Measurements from ENCODE around the gene WDFY4. TPM values are rescaled to one million over a fixed set of nuclear protein-coding genes. Genes with fewer than 3 reads are reported as not detected.

The WDFY4 gene
- polyA plus RNA-seq, 1 donor (not counting 4 experiments of a cell fraction or from before 2014, with no cell fraction given) = 0.04 TPM

DNA sequence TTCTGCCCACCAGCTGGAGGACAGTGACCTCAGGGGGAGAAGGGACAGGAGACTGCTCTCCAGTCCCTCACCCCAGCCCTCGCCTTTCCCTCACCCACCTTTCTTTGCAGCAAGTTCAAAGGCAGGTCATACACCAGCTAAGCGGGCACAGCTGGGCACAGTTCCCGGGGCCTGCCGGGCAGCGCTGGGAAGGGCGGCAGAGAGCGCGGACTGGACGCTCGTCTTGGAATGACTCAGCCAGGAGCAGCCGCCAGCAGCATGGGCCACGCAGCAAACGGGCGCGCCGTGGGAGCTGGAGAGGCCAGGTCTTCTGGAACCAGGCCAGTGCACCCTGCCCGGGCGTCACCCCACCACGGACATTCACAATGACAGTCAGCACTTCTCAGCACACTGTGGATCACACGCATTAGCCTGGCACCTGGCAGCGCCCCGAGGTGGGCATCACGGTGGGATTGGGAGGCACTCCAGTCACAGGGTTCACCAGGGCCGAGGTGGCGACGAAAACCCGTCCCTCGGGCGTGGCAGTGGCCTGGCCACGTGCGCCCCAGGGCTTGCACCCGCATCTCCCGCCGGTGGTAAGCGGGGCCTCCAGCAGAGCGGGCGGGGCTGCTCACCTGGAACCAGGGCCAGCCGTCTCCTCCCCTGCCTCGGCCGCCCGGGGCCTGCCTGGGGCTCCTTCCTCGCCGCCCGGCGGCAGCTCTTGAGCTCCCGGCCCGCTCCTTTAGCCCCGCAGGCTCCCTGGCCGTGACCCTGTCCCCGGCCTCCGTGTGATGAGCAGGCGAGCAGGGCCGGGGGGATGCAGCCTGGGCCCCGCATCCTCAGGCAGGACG lies 29.0 kb upstream of the WDFY4 start:
- Histone ChIP-seq H3K9me1 (ENCODE audit: control insufficient read depth, extremely low read depth, insufficient read depth, low read length) (no peaks in the 10 kb centered on the region), H3K4me2 (ENCODE audit: control insufficient read depth, extremely low read depth, insufficient read depth, low read depth, low read length) (peak overlapping the region; percentile 54), H3K9me3 (ENCODE audit: control insufficient read depth, low read depth, low read length) (no peaks in the 10 kb centered on the region), H2AFZ (ENCODE audit: control insufficient read depth, low read length) (peak overlapping the region; percentile 43), H3K79me2 (ENCODE audit: control insufficient read depth, insufficient read depth, low read length) (no peaks in the 10 kb centered on the region), H3K27ac (ENCODE audit: control insufficient read depth, insufficient read depth, low read length) (no peak overlapping the region), H3K4me1 (ENCODE audit: control insufficient read depth, extremely low read depth, insufficient read depth, low read length) (peaks cover 12% of the 10 kb centered on the region), H3K27me3 (ENCODE audit: control insufficient read depth, extremely low read depth, insufficient read depth, low read length) (peaks cover 29% of the 10 kb centered on the region), H4K20me1 (ENCODE audit: control insufficient read depth, extremely low read depth, insufficient read depth, low read length) (no peaks in the 10 kb centered on the region), H3K9ac (ENCODE audit: control insufficient read depth, extremely low read depth, insufficient read depth, low read length) (no peak overlapping the region), H3K36me3 (ENCODE audit: control insufficient read depth in 2 of 2, extremely low read depth in 1 of 2, insufficient read depth in 2 of 2, low read length in 2 of 2) (no peaks in the 10 kb centered on the region), H3K4me3 (ENCODE audit: control insufficient read depth in 2 of 3, extremely low read depth in 1 of 3, insufficient read depth in 2 of 3, low read depth in 1 of 3, low read length in 3 of 3) (peak overlapping the region; percentile 32 to 42 (median 37))
- DNase-seq (ENCODE audit: low read depth, low spot score) (no peak), FAIRE-seq (no peak)
- TF ChIP-seq CTCF (optimal IDR thresholded peaks at IDR 0.05 in 1 of 3, IDR thresholded peaks at IDR 0.05 in 1 of 3, conservative IDR thresholded peaks at IDR 0.05 in 1 of 3; ENCODE audit: extremely low read depth in 1 of 3, insufficient read depth in 2 of 3, low read length in 3 of 3) (no peak), EZH2 (IDR thresholded peaks at IDR 0.05; ENCODE audit: low read length) (no peak)
- dilution Hi-C loops (cut with MboI; ENCODE audit: extremely low pct_ligation_motif_present, low sequenced_read_pairs) = no loop called here

- H4K20me1 ChIP-seq (ENCODE audit: control insufficient read depth, extremely low read depth, insufficient read depth, low read length) = no peaks in the 10 kb centered on the region
- no peak overlapping the region for H3K9ac ChIP-seq (ENCODE audit: control insufficient read depth, extremely low read depth, insufficient read depth, low read length)
- DNase-seq (ENCODE audit: low read depth, low spot score) (peak; percentile 26), FAIRE-seq (no peak)
- peak overlapping the region; percentile 93 for H2AFZ ChIP-seq (ENCODE audit: control insufficient read depth, low read length)
- TF ChIP-seq EZH2 (IDR thresholded peaks at IDR 0.05; ENCODE audit: low read length) (peak; percentile 21), CTCF (optimal IDR thresholded peaks at IDR 0.05 in 1 of 3, IDR thresholded peaks at IDR 0.05 in 1 of 3, conservative IDR thresholded peaks at IDR 0.05 in 1 of 3; ENCODE audit: extremely low read depth in 1 of 3, insufficient read depth in 2 of 3, low read length in 3 of 3) (peak; percentile 79 to 99 (median 90))
- H3K4me1 ChIP-seq (ENCODE audit: control insufficient read depth, extremely low read depth, insufficient read depth, low read length) = peaks cover 12% of the 10 kb centered on the region
- peak overlapping the region; percentile 37 to 57 (median 46) for H3K4me3 ChIP-seq (ENCODE audit: control insufficient read depth in 2 of 3, extremely low read depth in 1 of 3, insufficient read depth in 2 of 3, low read depth in 1 of 3, low read length in 3 of 3)
- H3K27ac ChIP-seq (ENCODE audit: control insufficient read depth, insufficient read depth, low read length) = no peak overlapping the region
- peaks cover 26% of the 10 kb centered on the region for H3K27me3 ChIP-seq (ENCODE audit: control insufficient read depth, extremely low read depth, insufficient read depth, low read length)
- H3K36me3 ChIP-seq (ENCODE audit: control insufficient read depth in 2 of 2, extremely low read depth in 1 of 2, insufficient read depth in 2 of 2, low read length in 2 of 2) = no peaks in the 10 kb centered on the region
- H3K9me1 ChIP-seq (ENCODE audit: control insufficient read depth, extremely low read depth, insufficient read depth, low read length) = no peaks in the 10 kb centered on the region
- peak overlapping the region; percentile 83 for H3K4me2 ChIP-seq (ENCODE audit: control insufficient read depth, extremely low read depth, insufficient read depth, low read depth, low read length)
- dilution Hi-C loops (cut with MboI; ENCODE audit: extremely low pct_ligation_motif_present, low sequenced_read_pairs) = no loop called here
- H3K79me2 ChIP-seq (ENCODE audit: control insufficient read depth, insufficient read depth, low read length) = no peaks in the 10 kb centered on the region
- H3K9me3 ChIP-seq (ENCODE audit: control insufficient read depth, low read depth, low read length) = no peaks in the 10 kb centered on the region
These were observed 28.3 kb upstream of the WDFY4 start for GRCh38 chr10:48656241-48656913.

All from keratinocyte (primary cell).